K562 (cell line): ENCODE results near the gene DAB2IP.

Experiments
- DACH1 ChIP-seq: fragments of 450-650 bp; IDR thresholded peaks from 2 replicates; pipeline ENCODE4 v1.6.1; 2018; ENCODE audit not compliant: partially characterized antibody
- ZBTB33 ChIP-seq: sonication (generic); formaldehyde crosslinking; IDR thresholded peaks from 2 replicates; pipeline ENCODE4 v1.8.1; 2023; ENCODE audit warnings: mild to moderate bottlenecking, missing genetic modification reagents

- TF ChIP-seq DACH1: no peak
- TF ChIP-seq ZBTB33 (CRISPR knock-in tag): no peak
Observed at GRCh38 chr9:121814594-121814993, 163.2 kb downstream of the DAB2IP start.
